MM.1S (cell line): ENCODE results near the gene RAB32.

Source experiments
- DNase-seq: peaks from one replicate; pipeline ENCODE4 v3.0.0-alpha.2; 2015
- H2AFZ ChIP-seq: fragments of 300-600 bp; sonication (generic); 2 replicates; pipeline ENCODE4 v1.6.0; 2016; ENCODE audit warnings: antibody characterized with exemption, low read length
- H3F3A ChIP-seq: fragments of 300-600 bp; sonication (generic); 2 replicates; pipeline ENCODE4 v1.6.1; 2016; ENCODE audit warnings: mild to moderate bottlenecking, antibody characterized with exemption, low read length, moderate library complexity, mixed read lengths; ENCODE audit not compliant: insufficient read depth
- H3K27ac ChIP-seq: fragments of 300-600 bp; sonication (generic); 2 replicates; pipeline ENCODE4 v1.5.1; 2016; ENCODE audit warnings: mild to moderate bottlenecking, low read length
- H3K27me3 ChIP-seq: fragments of 300-600 bp; sonication (generic); replicated peaks from 2 replicates; pipeline ENCODE4 v1.6.0; 2016; ENCODE audit warnings: low read length; ENCODE audit not compliant: insufficient read depth
- H3K36me3 ChIP-seq: fragments of 300-600 bp; sonication (generic); replicated peaks from 2 replicates; pipeline ENCODE4 v1.6.1; 2016; ENCODE audit warnings: mild to moderate bottlenecking, low read length, mixed read lengths; ENCODE audit not compliant: insufficient read depth
- H3K4me1 ChIP-seq: fragments of 300-600 bp; sonication (generic); 2 replicates; pipeline ENCODE4 v1.6.1; 2016; ENCODE audit warnings: low read length, mixed read lengths
- H3K4me2 ChIP-seq: fragments of 300-600 bp; sonication (generic); 2 replicates; pipeline ENCODE4 v1.6.0; 2016; ENCODE audit warnings: low read depth, low read length
- H3K4me3 ChIP-seq: fragments of 300-600 bp; sonication (generic); 2 replicates; pipeline ENCODE4 v1.5.1; 2016; ENCODE audit warnings: low read length, mixed read lengths
- H3K79me2 ChIP-seq: fragments of 300-600 bp; sonication (generic); 2 replicates; pipeline ENCODE4 v1.6.1; 2016; ENCODE audit warnings: mixed run types, low read length, mixed read lengths
- H3K9ac ChIP-seq: fragments of 300-600 bp; sonication (generic); 2 replicates; pipeline ENCODE4 v1.6.1; 2016; ENCODE audit warnings: low read length, mixed read lengths
- H3K9me2 ChIP-seq: fragments of 300-600 bp; sonication (generic); replicated peaks from 2 replicates; pipeline ENCODE4 v1.6.1; 2016; ENCODE audit warnings: mild to moderate bottlenecking, low read length, mixed read lengths; ENCODE audit not compliant: insufficient read depth
- H3K9me3 ChIP-seq: fragments of 300-600 bp; sonication (generic); replicated peaks from 2 replicates; pipeline ENCODE4 v1.6.1; 2016; ENCODE audit warnings: mild to moderate bottlenecking, low read length, mixed read lengths; ENCODE audit not compliant: insufficient read depth
- H4K20me1 ChIP-seq: fragments of 300-600 bp; sonication (generic); 2 replicates; pipeline ENCODE4 v1.6.1; 2016; ENCODE audit warnings: mild to moderate bottlenecking, low read length, moderate library complexity, mixed read lengths; ENCODE audit not compliant: insufficient read depth
- EZH2 ChIP-seq: fragments of 300-600 bp; sonication (generic); optimal IDR thresholded peaks from 2 replicates; pipeline ENCODE3; 2017; ENCODE audit warnings: low read depth, mild to moderate bottlenecking, antibody characterized with exemption, low read length, mixed read lengths
- EZH2phosphoT487 ChIP-seq: fragments of 300-600 bp; sonication (generic); IDR thresholded peaks from 2 replicates; pipeline ENCODE4 v1.6.1; 2018; ENCODE audit warnings: antibody characterized with exemption, low read length
- TF ChIP-seq, protein P1 (sequence below): fragments of 300-600 bp; sonication (generic); IDR thresholded peaks from 2 replicates; pipeline ENCODE4 v1.5.1; 2016; ENCODE audit warnings: antibody characterized with exemption, low read length, mixed read lengths

Gene RAB32

GRCh38 chr6:146548898-146549374, 5.3 kb downstream of the RAB32 start:
- H3K4me2 ChIP-seq: no peak overlapping the region

GRCh38 chr6:146550911-146551310, 7.3 kb downstream of the RAB32 start:
- Histone ChIP-seq H3K9me3 (no peaks in the 10 kb centered on the region), H3K4me2 (no peak overlapping the region), H3K9ac (no peak overlapping the region), H3K36me3 (no peaks in the 10 kb centered on the region), H3K79me2 (no peaks in the 10 kb centered on the region), H3F3A (no peaks in the 10 kb centered on the region), H3K27ac (no peak overlapping the region), H3K27me3 (no peaks in the 10 kb centered on the region), H3K9me2 (no peaks in the 10 kb centered on the region), H3K4me1 (no peaks in the 10 kb centered on the region), H4K20me1 (no peaks in the 10 kb centered on the region), H2AFZ (no peak overlapping the region), H3K4me3 (no peak overlapping the region)
- TF ChIP-seq EZH2 (no peak), EZH2phosphoT487 (no peak)
- TF ChIP-seq, protein P1, sequence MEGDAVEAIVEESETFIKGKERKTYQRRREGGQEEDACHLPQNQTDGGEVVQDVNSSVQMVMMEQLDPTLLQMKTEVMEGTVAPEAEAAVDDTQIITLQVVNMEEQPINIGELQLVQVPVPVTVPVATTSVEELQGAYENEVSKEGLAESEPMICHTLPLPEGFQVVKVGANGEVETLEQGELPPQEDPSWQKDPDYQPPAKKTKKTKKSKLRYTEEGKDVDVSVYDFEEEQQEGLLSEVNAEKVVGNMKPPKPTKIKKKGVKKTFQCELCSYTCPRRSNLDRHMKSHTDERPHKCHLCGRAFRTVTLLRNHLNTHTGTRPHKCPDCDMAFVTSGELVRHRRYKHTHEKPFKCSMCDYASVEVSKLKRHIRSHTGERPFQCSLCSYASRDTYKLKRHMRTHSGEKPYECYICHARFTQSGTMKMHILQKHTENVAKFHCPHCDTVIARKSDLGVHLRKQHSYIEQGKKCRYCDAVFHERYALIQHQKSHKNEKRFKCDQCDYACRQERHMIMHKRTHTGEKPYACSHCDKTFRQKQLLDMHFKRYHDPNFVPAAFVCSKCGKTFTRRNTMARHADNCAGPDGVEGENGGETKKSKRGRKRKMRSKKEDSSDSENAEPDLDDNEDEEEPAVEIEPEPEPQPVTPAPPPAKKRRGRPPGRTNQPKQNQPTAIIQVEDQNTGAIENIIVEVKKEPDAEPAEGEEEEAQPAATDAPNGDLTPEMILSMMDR: no peak
- no peak for DNase-seq

More at GRCh38 chr6:146548898-146549374, 5.3 kb downstream of the RAB32 start:
- H3F3A ChIP-seq: no peaks in the 10 kb centered on the region
- H3K27ac ChIP-seq: no peak overlapping the region
- H4K20me1 ChIP-seq: no peaks in the 10 kb centered on the region
- no peaks in the 10 kb centered on the region for H3K79me2 ChIP-seq
- no peaks in the 10 kb centered on the region for H3K4me1 ChIP-seq
- no peaks in the 10 kb centered on the region for H3K36me3 ChIP-seq
- TF ChIP-seq, protein P1: no peak
- TF ChIP-seq EZH2: no peak
- no peak for TF ChIP-seq EZH2phosphoT487
- H3K4me3 ChIP-seq: no peak overlapping the region
- H3K9me3 ChIP-seq: no peaks in the 10 kb centered on the region
- no peaks in the 10 kb centered on the region for H3K27me3 ChIP-seq
- no peak overlapping the region for H3K9ac ChIP-seq
- no peak overlapping the region for H2AFZ ChIP-seq
- DNase-seq: no peak
- H3K9me2 ChIP-seq: no peaks in the 10 kb centered on the region

DNA sequence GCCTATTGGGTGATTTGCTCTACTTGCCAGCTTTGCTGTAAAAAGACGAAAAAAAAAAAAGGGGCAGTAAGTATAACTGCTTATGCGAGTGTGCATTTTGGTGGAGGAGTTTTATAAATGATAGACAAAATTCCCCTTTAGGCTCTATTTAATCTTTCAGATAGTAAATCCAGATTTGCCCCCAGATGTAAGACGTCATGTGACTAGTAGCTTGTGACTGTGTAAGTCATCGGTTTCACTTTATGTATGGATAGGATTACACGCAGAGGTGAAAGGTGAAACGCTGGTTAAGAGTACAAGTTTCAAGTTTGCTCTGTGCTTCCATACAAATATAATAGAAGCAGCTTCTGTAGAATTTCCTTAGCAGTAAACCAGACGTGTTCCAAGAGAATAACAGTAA, 7.9 kb downstream of the RAB32 start:
- H3K4me3 ChIP-seq: no peak overlapping the region
- DNase-seq: no peak
- no peak overlapping the region for H3K27ac ChIP-seq
- no peaks in the 10 kb centered on the region for H3K4me1 ChIP-seq
- H3K4me2 ChIP-seq: no peak overlapping the region
- no peak overlapping the region for H3K9ac ChIP-seq
- TF ChIP-seq EZH2phosphoT487 (no peak), EZH2 (no peak)
- TF ChIP-seq, protein P1: no peak
- H4K20me1 ChIP-seq: no peaks in the 10 kb centered on the region
- H3K9me3 ChIP-seq: no peaks in the 10 kb centered on the region
- no peaks in the 10 kb centered on the region for H3K79me2 ChIP-seq
- no peaks in the 10 kb centered on the region for H3K36me3 ChIP-seq
- no peaks in the 10 kb centered on the region for H3K27me3 ChIP-seq
- H3K9me2 ChIP-seq: no peaks in the 10 kb centered on the region
- no peak overlapping the region for H2AFZ ChIP-seq
- no peaks in the 10 kb centered on the region for H3F3A ChIP-seq
